Upper lobe of left lung (tissue), 6 donors: ENCODE data around the gene SART3. TPM values are rescaled to one million over a fixed set of nuclear protein-coding genes. Genes with fewer than 3 reads are reported as not detected.

Experiments used
- ATAC-seq, 2 donors: fragments of 200-7000 bp; cut with Tn5 transposase; one replicate each; pipeline ENCODE4 v1.9.1; 2022; ENCODE audit warnings: mild to moderate bottlenecking in 2 of 2, moderate library complexity in 2 of 2; ENCODE audit not compliant: low FRiP score in 2 of 2
- DNase-seq, 2 donors: peaks; one replicate each; pipeline ENCODE4 v3.0.0-alpha.2; 2019 to 2020
- H3K27ac ChIP-seq, 4 donors: fragments of 200-600 bp; sonication (generic); one replicate each; pipeline ENCODE4 v1.5.1; 2016 to 2019
- H3K27me3 ChIP-seq, 4 donors: fragments of 200-600 bp; sonication (generic); one replicate each; pipeline ENCODE4 v1.5.1; 2017 to 2019
- H3K36me3 ChIP-seq, 4 donors: fragments of 200-600 bp; sonication (generic); one replicate each; pipeline ENCODE4 v1.5.1; 2016 to 2019
- H3K4me1 ChIP-seq, 4 donors: fragments of 200-600 bp; sonication (generic); one replicate each; pipeline ENCODE4 v1.5.1; 2018 to 2019
- H3K4me3 ChIP-seq, 4 donors: fragments of 200-600 bp; sonication (generic); one replicate each; pipeline ENCODE4 v1.5.1; 2017 to 2019; ENCODE audit warnings: mild to moderate bottlenecking in 2 of 4, moderate library complexity in 1 of 4
- H3K9me3 ChIP-seq, 4 donors: fragments of 200-600 bp; sonication (generic); one replicate each; pipeline ENCODE4 v1.5.1; 2018 to 2019
- CTCF ChIP-seq, 6 experiments: fragments of 450-650 bp in 4 of 6; fragments of 200-600 bp in 2 of 6; sonication (generic) in 2 of 6; IDR thresholded peaks; one replicate each; pipeline ENCODE4 v1.5.1; 2016 to 2019; ENCODE audit warnings: antibody characterized with exemption in 6 of 6
- EP300 ChIP-seq, 4 donors: sonication (generic); formaldehyde crosslinking; IDR thresholded peaks; one replicate each; pipeline ENCODE4 v1.5.1; 2017; ENCODE audit warnings: antibody characterized with exemption in 4 of 4, control low read depth in 2 of 4
- POLR2A ChIP-seq, 4 donors: fragments of 450-650 bp; IDR thresholded peaks; one replicate each; pipeline ENCODE4 v1.5.1; 2016 to 2017; ENCODE audit warnings: antibody characterized with exemption in 4 of 4, mild to moderate bottlenecking in 2 of 4
- POLR2AphosphoS5 ChIP-seq, 2 donors: sonication (generic); formaldehyde crosslinking; IDR thresholded peaks; one replicate each; pipeline ENCODE4 v1.5.1; 2017; ENCODE audit warnings: antibody characterized with exemption in 2 of 2
- WGBS, 2 donors: methylation state at CpG; one replicate each; pipeline ENCODE4 v1.1.5; 2017 to 2018; 5-methylcytosine and 5-hydroxymethylcytosine counted together
- total RNA-seq, 6 donors: library from RNA; depleted of rRNA in 4 of 6; stranded (reverse); fragments of >200 nt in 4 of 6; gene quantifications; one replicate each; pipeline versions ENCODE4 v1.1.0 to v1.2.1, GENCODE V29; 2016 to 2021
- donor health status: DM: no; HTN: no; CAD: no; lungs with moderate emphysema.
- donor health status: DM: no; HTN: yes; CAD: no; lungs with severe emphysema.

Gene SART3
- total RNA-seq, 6 donors from 2014 or later = 36.9 to 235 (median 63.9) TPM

- Histone ChIP-seq H3K27me3 (no peaks in the 10 kb centered on the region), H3K27ac (peak overlapping the region in 2 of 4 donors; percentile 27 to 54), H3K4me1 (peaks cover 0 to 7% (median 0%) of the 10 kb centered on the region in 4 donors), H3K9me3 (no peaks in the 10 kb centered on the region), H3K4me3 (no peak overlapping the region), H3K36me3 (no peaks in the 10 kb centered on the region)
- TF ChIP-seq CTCF (IDR thresholded peaks at IDR 0.05) (no peak), POLR2AphosphoS5 (IDR thresholded peaks at IDR 0.05) (no peak), EP300 (IDR thresholded peaks at IDR 0.05) (no peak), POLR2A (IDR thresholded peaks at IDR 0.05) (no peak)
- ATAC-seq = no peak
- DNase-seq = peak in 1 of 2 donors; percentile 73
- 83 to 88% methylated on average over 25 to 33 of the region's 33 CpGs for WGBS, 2 donors
Observed at GRCh38 chr12:108581311-108582227, 20.6 kb upstream of the SART3 start.

GRCh38 chr12:108580531-108580930, 19.6 kb upstream of the SART3 start:
- Histone ChIP-seq H3K9me3 (no peaks in the 10 kb centered on the region), H3K4me3 (no peak overlapping the region), H3K36me3 (no peaks in the 10 kb centered on the region), H3K27me3 (no peaks in the 10 kb centered on the region), H3K27ac (no peak overlapping the region), H3K4me1 (peaks cover 0 to 7% (median 0%) of the 10 kb centered on the region in 4 donors)
- TF ChIP-seq EP300 (IDR thresholded peaks at IDR 0.05) = no peak
- peak in 1 of 2 donors; percentile 4 for TF ChIP-seq POLR2AphosphoS5 (IDR thresholded peaks at IDR 0.05)
- TF ChIP-seq CTCF (IDR thresholded peaks at IDR 0.05) = no peak
- ATAC-seq (peak in 1 of 2 donors; percentile 38), DNase-seq (no peak)
- WGBS, 2 donors = 49 to 58% methylated on average over 3 of the region's 3 CpGs

- 89 to 97% methylated on average over 3 of the region's 3 CpGs for WGBS, 2 donors
- peak overlapping the region in 1 of 4 donors; percentile 35 for H3K27ac ChIP-seq
- H3K27me3 ChIP-seq = no peaks in the 10 kb centered on the region
- TF ChIP-seq CTCF (IDR thresholded peaks at IDR 0.05) = no peak
- TF ChIP-seq POLR2A (IDR thresholded peaks at IDR 0.05) = no peak
- no peak for TF ChIP-seq POLR2AphosphoS5 (IDR thresholded peaks at IDR 0.05)
- TF ChIP-seq EP300 (IDR thresholded peaks at IDR 0.05) = no peak
- no peak for DNase-seq
- H3K4me1 ChIP-seq = peaks cover 0 to 7% (median 0%) of the 10 kb centered on the region in 4 donors
- no peaks in the 10 kb centered on the region for H3K9me3 ChIP-seq
- no peak overlapping the region for H3K4me3 ChIP-seq
- no peaks in the 10 kb centered on the region for H3K36me3 ChIP-seq
- ATAC-seq = no peak
Observed at GRCh38 chr12:108578813-108579212, 17.8 kb upstream of the SART3 start.

GRCh38 chr12:108578264-108578663, 17.3 kb upstream of the SART3 start:
- TF ChIP-seq POLR2A (IDR thresholded peaks at IDR 0.05) = no peak
- TF ChIP-seq CTCF (IDR thresholded peaks at IDR 0.05) = no peak
- no peak for TF ChIP-seq POLR2AphosphoS5 (IDR thresholded peaks at IDR 0.05)
- TF ChIP-seq EP300 (IDR thresholded peaks at IDR 0.05) = no peak
- no peak overlapping the region for H3K27ac ChIP-seq
- 51 to 75% methylated on average over 2 of the region's 2 CpGs for WGBS, 2 donors
- H3K4me1 ChIP-seq = peaks cover 0 to 7% (median 0%) of the 10 kb centered on the region in 4 donors
- no peak for ATAC-seq
- H3K27me3 ChIP-seq = no peaks in the 10 kb centered on the region
- no peak overlapping the region for H3K4me3 ChIP-seq
- DNase-seq = no peak
- no peaks in the 10 kb centered on the region for H3K9me3 ChIP-seq
- no peaks in the 10 kb centered on the region for H3K36me3 ChIP-seq
